OCI-LY3 (cell line): Measurements from ENCODE around the gene BPIFB3.

ENCODE experiments used
- H2AFZ ChIP-seq: fragments of 200-600, 300-600 bp; shearing (Covaris generic); 2 replicates; pipeline ENCODE4 v1.6.0; 2014; ENCODE audit warnings: antibody characterized with exemption, low read depth, low read length
- H3K27ac ChIP-seq: fragments of 200-600, 300-600 bp; sonication (generic); 2 replicates; pipeline ENCODE4 v1.5.1; 2014; ENCODE audit warnings: mild to moderate bottlenecking, low read length, moderate library complexity, mixed read lengths
- H3K27me3 ChIP-seq: fragments of 200-600, 300-600 bp; sonication (generic); 2 replicates; pipeline ENCODE4 v1.6.1; 2014; ENCODE audit warnings: low read depth, low read length, mixed read lengths
- H3K36me3 ChIP-seq: fragments of 200-600, 300-600 bp; sonication (generic); replicated peaks from 2 replicates; pipeline ENCODE3; 2014; ENCODE audit warnings: low read depth, low read length, mixed read lengths
- H3K4me1 ChIP-seq: fragments of 300-600, 200-600 bp; sonication (generic); 2 replicates; pipeline ENCODE4 v1.6.1; 2014; ENCODE audit warnings: low read length, mixed read lengths
- H3K4me2 ChIP-seq: fragments of 200-600, 300-600 bp; sonication (generic); 2 replicates; pipeline ENCODE4 v1.6.1; 2014; ENCODE audit warnings: low read length, mixed read lengths
- H3K4me3 ChIP-seq: fragments of 300-600, 200-600 bp; sonication (generic); 2 replicates; pipeline ENCODE4 v1.5.1; 2014; ENCODE audit warnings: antibody characterized with exemption, mild to moderate bottlenecking, low read length, moderate library complexity
- H3K79me2 ChIP-seq: fragments of 300-600, 200-600 bp; shearing (Covaris generic); 2 replicates; pipeline ENCODE4 v1.6.1; 2014; ENCODE audit warnings: mild to moderate bottlenecking, low read length, mixed read lengths
- H3K9ac ChIP-seq: fragments of 300-600, 200-600 bp; shearing (Covaris generic); 2 replicates; pipeline ENCODE4 v1.6.0; 2014; ENCODE audit warnings: mild to moderate bottlenecking, low read length, moderate library complexity
- H3K9me3 ChIP-seq: fragments of 200-600, 300-600 bp; shearing (Covaris generic); 2 replicates; pipeline ENCODE4 v1.6.1; 2014; ENCODE audit warnings: low read length, mixed read lengths; ENCODE audit not compliant: insufficient read depth
- H4K20me1 ChIP-seq: fragments of 200-600, 300-600 bp; sonication (generic); 2 replicates; pipeline ENCODE4 v1.6.1; 2016; ENCODE audit warnings: low read length, mixed read lengths; ENCODE audit not compliant: insufficient read depth
- CTCF ChIP-seq: fragments of 200-600, 300-600 bp; sonication (generic); IDR thresholded peaks from 2 replicates; pipeline ENCODE4 v1.5.1; 2014; ENCODE audit warnings: antibody characterized with exemption, low read length, low read depth
- EZH2phosphoT487 ChIP-seq: fragments of 200-600 bp; shearing (Covaris generic); IDR thresholded peaks from 2 replicates; pipeline ENCODE4 v1.6.1; 2018; ENCODE audit warnings: antibody characterized with exemption, mixed run types, low read depth

Gene BPIFB3

DNA sequence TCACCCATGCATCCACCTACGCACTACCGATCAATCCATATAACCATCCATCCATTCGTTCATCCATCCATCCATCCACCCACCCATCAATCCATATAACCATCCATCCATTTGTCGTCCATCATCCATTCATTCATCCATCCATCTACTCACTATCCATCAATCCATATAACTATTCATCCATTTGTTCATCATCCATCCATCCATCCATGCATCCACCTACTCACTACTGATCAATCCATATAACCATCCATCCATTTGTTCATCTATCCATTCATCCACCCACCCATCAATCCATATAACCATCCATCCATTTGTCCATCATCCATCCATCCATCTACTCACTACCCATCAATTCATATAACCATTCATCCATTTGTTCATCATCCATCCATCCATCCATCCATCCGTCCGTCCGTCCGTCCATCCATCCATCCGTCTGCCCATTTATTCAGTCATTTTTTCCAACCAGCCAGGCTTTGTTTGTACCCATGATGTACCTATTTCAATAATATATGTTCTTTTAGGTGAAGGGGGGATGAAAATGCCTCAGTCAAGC is 28.3 kb upstream of the BPIFB3 start:
- H3K4me3 ChIP-seq = no peak overlapping the region
- H3K4me1 ChIP-seq = peaks cover 20% of the 10 kb centered on the region
- H2AFZ ChIP-seq = no peak overlapping the region
- H3K36me3 ChIP-seq = no peaks in the 10 kb centered on the region
- H3K9me3 ChIP-seq = no peaks in the 10 kb centered on the region
- H4K20me1 ChIP-seq = no peaks in the 10 kb centered on the region
- H3K79me2 ChIP-seq = no peaks in the 10 kb centered on the region
- no peak overlapping the region for H3K4me2 ChIP-seq
- peaks cover 38% of the 10 kb centered on the region for H3K27me3 ChIP-seq
- TF ChIP-seq CTCF = no peak
- no peak for TF ChIP-seq EZH2phosphoT487
- H3K27ac ChIP-seq = no peak overlapping the region
- no peak overlapping the region for H3K9ac ChIP-seq

DNA sequence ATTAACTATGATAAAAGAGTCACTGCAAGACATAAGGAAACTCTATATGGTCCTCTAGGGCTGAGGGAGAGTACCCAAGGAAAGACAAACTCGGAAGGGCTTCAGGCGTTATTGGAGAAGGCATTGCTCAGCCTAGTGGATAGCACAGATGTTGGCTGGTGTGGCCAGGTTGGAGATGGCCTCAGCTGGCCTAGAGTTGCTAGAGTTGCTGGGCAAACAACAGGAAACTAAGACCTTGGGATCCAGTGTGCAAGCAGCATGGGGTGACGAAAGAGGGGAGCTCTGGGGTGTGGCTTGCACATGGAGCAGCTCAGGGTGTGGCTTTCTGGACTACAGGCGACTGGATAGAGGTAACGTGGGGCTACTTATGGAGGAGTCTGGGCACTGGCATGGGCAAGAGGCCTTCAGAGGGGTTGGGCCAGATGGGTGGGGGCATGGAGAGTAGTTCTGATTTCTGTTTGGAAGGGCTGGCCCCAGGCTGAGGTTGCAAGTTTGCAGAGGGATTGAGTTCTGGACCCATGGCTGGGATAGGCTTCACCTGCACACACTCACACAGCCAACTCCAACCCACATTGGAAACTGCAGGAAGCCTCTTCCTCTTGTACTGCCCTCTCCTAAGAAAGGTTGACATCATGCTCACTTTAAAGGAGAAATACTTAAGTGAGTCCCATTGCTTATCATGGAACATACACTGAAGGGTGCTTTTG is 27.5 kb upstream of the BPIFB3 start:
- Histone ChIP-seq H3K27me3 (peaks cover 38% of the 10 kb centered on the region), H3K4me3 (no peak overlapping the region)

DNA sequence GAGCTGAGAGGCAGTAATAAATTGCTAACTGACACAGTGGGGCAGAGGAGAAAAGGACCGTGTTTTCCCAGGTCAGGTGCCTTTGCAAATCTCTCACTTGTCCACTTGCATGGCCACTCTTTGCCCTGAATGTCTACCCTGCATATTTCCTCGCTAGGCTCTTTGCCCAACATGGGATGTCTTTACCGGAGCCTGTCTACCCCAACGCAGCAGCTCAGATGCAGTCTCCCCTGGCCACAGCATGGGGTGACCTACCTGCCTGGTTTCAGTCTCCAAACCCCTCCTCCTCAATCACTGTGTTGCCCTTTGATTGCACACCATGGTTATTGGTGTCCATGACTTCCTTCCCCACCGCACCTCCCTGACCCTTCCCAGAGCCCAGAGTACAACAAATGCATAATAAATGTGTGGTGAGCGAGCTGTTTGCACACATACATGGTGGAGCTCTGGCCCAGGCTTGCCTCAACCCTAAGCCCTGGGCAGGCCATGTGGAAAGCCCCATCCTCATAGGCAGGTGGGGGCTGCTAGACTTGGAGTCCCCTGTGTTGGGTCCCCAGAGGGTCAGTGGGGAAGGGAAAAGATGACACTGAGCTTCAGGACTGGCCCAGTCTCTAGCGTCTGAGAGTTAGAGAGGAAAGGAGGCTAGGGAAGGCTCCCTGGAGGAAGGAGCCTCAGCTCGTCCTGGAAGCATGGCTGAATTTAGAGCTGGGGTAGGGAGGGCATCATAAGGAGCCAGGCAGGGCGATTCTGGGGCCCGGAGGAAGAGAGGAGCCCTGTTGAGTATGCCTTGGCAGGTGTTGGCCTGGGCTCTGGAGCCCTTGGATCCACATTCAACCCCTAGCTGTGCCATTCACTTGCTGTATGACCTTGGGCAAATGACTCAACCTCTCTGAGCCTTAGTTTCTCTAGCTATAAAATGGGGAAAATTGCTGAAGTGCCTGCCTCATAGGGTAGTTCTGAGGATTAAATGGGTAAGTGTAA is 26.6 kb upstream of the BPIFB3 start:
- Histone ChIP-seq H3K79me2 (no peaks in the 10 kb centered on the region), H3K4me2 (no peak overlapping the region), H3K27ac (no peak overlapping the region), H2AFZ (no peak overlapping the region), H3K4me3 (no peak overlapping the region), H3K27me3 (peaks cover 38% of the 10 kb centered on the region), H3K9ac (no peak overlapping the region), H4K20me1 (no peaks in the 10 kb centered on the region), H3K36me3 (no peaks in the 10 kb centered on the region), H3K9me3 (no peaks in the 10 kb centered on the region), H3K4me1 (peaks cover 7% of the 10 kb centered on the region)
- TF ChIP-seq EZH2phosphoT487 (no peak), CTCF (no peak)

More for the DNA sequence above, 27.5 kb upstream of the BPIFB3 start:
- Histone ChIP-seq H3K4me2 (no peak overlapping the region), H3K27ac (no peak overlapping the region), H3K79me2 (no peaks in the 10 kb centered on the region), H2AFZ (no peak overlapping the region), H3K9ac (no peak overlapping the region), H3K4me1 (peaks cover 16% of the 10 kb centered on the region), H4K20me1 (no peaks in the 10 kb centered on the region), H3K36me3 (no peaks in the 10 kb centered on the region), H3K9me3 (no peaks in the 10 kb centered on the region)
- TF ChIP-seq CTCF (no peak), EZH2phosphoT487 (no peak)
